ENCODE data around the gene SLC44A2. TPM values are rescaled to one million over a fixed set of nuclear protein-coding genes. Genes with fewer than 3 reads are reported as not detected.

Gene SLC44A2
- total and polyA plus RNA-seq, 2 of the 8 experiments (the other 6 are each of a cell fraction or from before 2014, with no cell fraction given) = 105 to 120 TPM

DNA sequence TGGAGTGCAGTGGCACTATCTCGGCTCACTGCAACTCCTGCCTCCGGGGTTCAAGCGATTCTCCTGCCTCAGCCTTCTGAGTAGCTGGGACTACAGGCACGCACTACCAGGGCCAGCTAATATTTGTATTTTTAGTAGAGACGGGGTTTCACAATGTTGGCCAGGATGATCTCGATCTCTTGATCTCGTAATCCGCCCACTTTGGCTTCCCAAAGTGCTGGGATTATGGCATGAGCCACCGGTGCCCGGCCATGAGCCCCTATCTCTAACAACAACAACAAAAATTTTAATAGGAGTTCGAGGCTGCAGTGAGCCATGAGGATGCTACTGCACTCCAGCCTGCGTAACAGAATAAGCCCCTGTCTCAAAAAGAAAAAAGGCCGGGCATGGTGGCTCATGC, 43.3 kb upstream of the SLC44A2 start:
- H2AK5ac ChIP-seq (ENCODE audit: low read depth, low read length) = no peak overlapping the region
- no peak overlapping the region for H3K4ac ChIP-seq (replicated peaks; ENCODE audit: insufficient read length, low read depth, low read length)
- H3K4me1 ChIP-seq (replicated peaks in 1 of 4; ENCODE audit: control insufficient read depth in 3 of 4, insufficient read depth in 4 of 4, low read length in 3 of 4) = no peaks in the 10 kb centered on the region; a peak in 1 of 7 replicates
- no peaks in the 10 kb centered on the region for H3K9me3 ChIP-seq (ENCODE audit: insufficient read depth in 2 of 2, low read depth in 1 of 2, low read length in 1 of 2)
- H3K23ac ChIP-seq (ENCODE audit: insufficient read length) = no peak overlapping the region
- no peak overlapping the region for H3K18ac ChIP-seq (ENCODE audit: extremely low read depth, low read length)
- no peak overlapping the region for H2BK5ac ChIP-seq (ENCODE audit: low read depth, low read length)
- H3K27ac ChIP-seq (ENCODE audit: low read depth, low read length) = no peak overlapping the region
- no peak overlapping the region for H2BK20ac ChIP-seq (ENCODE audit: low read length)
- no peak overlapping the region for H4K91ac ChIP-seq (replicated peaks; ENCODE audit: insufficient read length, low read length)
- no peaks in the 10 kb centered on the region for H3K27me3 ChIP-seq (replicated peaks in 1 of 4; ENCODE audit: control insufficient read depth in 3 of 4, extremely low read depth in 1 of 4, insufficient read depth in 3 of 4, low read length in 3 of 4)
- peaks cover 12 to 34% (median 27%) of the 10 kb centered on the region in 4 experiments for H3K36me3 ChIP-seq (ENCODE audit: control insufficient read depth in 2 of 4, insufficient read depth in 4 of 4, low read length in 3 of 4)
- DNase-seq (ENCODE audit: low read depth in 1 of 2, low spot score in 2 of 2) = no peak
- 93% methylated on average over 12 of the region's 13 CpGs; no CpG with 5 or more reads in 1 of the 2 experiments for WGBS, 2 experiments (ENCODE audit: extremely low coverage in 1 of 2, insufficient coverage in 1 of 2, insufficient read length in 1 of 2, insufficient replicate concordance in 2 of 2, low coverage in 1 of 2, low lambda C conversion rate in 2 of 2, missing lambda C conversion rate in 1 of 2)
- no peak overlapping the region for H3K4me3 ChIP-seq (ENCODE audit: extremely low read depth in 1 of 4, insufficient read depth in 2 of 4, low read depth in 3 of 4, low read length in 4 of 4)
- no peak overlapping the region for H2BK15ac ChIP-seq (ENCODE audit: low read length)
- H2BK120ac ChIP-seq (replicated peaks; ENCODE audit: low read depth, low read length) = no peak overlapping the region
- H4K5ac ChIP-seq (ENCODE audit: insufficient read length, low read depth, low read length) = no peak overlapping the region
- no peak overlapping the region for H4K8ac ChIP-seq (ENCODE audit: extremely low read depth, insufficient read depth, low read length)
- H4K20me1 ChIP-seq (replicated peaks in 1 of 2; ENCODE audit: control insufficient read depth in 1 of 2, insufficient read depth in 2 of 2, low read length in 2 of 2) = peaks cover 2 to 6% of the 10 kb centered on the region in 2 experiments
- FAIRE-seq = no peak
- H3K79me1 ChIP-seq (ENCODE audit: low read depth, low read length) = peaks cover 3% of the 10 kb centered on the region; the same call in 1 of the 2 replicates
- ChIA-PET CTCF (ENCODE audit: partially characterized antibody) (interaction anchor here (0.7 to 8.7 kb wide), 42 partner anchors 8 to 291 kb away, joined by 3 to 267 read pairs (median 9); partner anchors contain the start of genes DNM2, QTRT1 and SLC44A2), POLR2A (ENCODE audit: partially characterized antibody) (interaction anchor here (0.6 to 6.8 kb wide), 20 partner anchors 8 to 608 kb away, joined by 3 to 33 read pairs (median 6); partner anchors contain the start of genes QTRT1 and SLC44A2)
- H2AFZ ChIP-seq (ENCODE audit: low read length) = no peak overlapping the region
- H2BK12ac ChIP-seq (ENCODE audit: low read depth, low read length) = no peak overlapping the region
- H3K14ac ChIP-seq (ENCODE audit: insufficient read length) = no peak overlapping the region
- TF ChIP-seq BACH1 (IDR thresholded peaks at IDR 0.05; ENCODE audit: low read length) (no peak), SP2 (IDR thresholded peaks at IDR 0.05; ENCODE audit: low read length) (no peak), RBBP5 (IDR thresholded peaks at IDR 0.05; ENCODE audit: borderline replicate concordance, low read depth, low read length) (no peak), CBX5 (IDR thresholded peaks at IDR 0.05; ENCODE audit: low read depth, low read length) (no peak), SIRT6 (IDR thresholded peaks at IDR 0.05; ENCODE audit: low read length) (no peak)
- TF ChIP-seq, protein P1, sequence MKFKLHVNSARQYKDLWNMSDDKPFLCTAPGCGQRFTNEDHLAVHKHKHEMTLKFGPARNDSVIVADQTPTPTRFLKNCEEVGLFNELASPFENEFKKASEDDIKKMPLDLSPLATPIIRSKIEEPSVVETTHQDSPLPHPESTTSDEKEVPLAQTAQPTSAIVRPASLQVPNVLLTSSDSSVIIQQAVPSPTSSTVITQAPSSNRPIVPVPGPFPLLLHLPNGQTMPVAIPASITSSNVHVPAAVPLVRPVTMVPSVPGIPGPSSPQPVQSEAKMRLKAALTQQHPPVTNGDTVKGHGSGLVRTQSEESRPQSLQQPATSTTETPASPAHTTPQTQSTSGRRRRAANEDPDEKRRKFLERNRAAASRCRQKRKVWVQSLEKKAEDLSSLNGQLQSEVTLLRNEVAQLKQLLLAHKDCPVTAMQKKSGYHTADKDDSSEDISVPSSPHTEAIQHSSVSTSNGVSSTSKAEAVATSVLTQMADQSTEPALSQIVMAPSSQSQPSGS (IDR thresholded peaks at IDR 0.05; ENCODE audit: low read length) = no peak
- no peak overlapping the region for H3K56ac ChIP-seq (replicated peaks; ENCODE audit: insufficient read length, low read depth, low read length)
- H3K4me2 ChIP-seq (ENCODE audit: insufficient read depth in 1 of 2, low read depth in 2 of 2, low read length in 2 of 2) = no peak overlapping the region
- no peaks in the 10 kb centered on the region; the same call in 1 of the 2 replicates for H3K23me2 ChIP-seq (ENCODE audit: low read depth, low read length)
- no peak overlapping the region for H3K9ac ChIP-seq (replicated peaks in 1 of 4; ENCODE audit: extremely low read depth in 1 of 4, low read depth in 3 of 4, low read length in 3 of 4)
- peaks cover 0 to 5% of the 10 kb centered on the region in 2 experiments; a peak in 1 of 4 replicates for H3K79me2 ChIP-seq (ENCODE audit: control insufficient read depth in 1 of 2, insufficient read depth in 2 of 2, low read length in 2 of 2)

Measured in H1 (cell line).